ENCODE measurements around the gene HMGN2.
A peak's percentile ranks its signal among the peaks of the same experiment; 100 is the strongest.

HMGN2 gene

GRCh38 chr1:26472320-26472900 is at the start of gene HMGN2:
TSS of gene HMGN2 (plus strand) at chr1:26472440. CDS start at chr1:26472613, 173 bp downstream.
- DNase-seq (ENCODE audit: low read depth) = peak; percentile 77
- TF ChIP-seq, protein P1, sequence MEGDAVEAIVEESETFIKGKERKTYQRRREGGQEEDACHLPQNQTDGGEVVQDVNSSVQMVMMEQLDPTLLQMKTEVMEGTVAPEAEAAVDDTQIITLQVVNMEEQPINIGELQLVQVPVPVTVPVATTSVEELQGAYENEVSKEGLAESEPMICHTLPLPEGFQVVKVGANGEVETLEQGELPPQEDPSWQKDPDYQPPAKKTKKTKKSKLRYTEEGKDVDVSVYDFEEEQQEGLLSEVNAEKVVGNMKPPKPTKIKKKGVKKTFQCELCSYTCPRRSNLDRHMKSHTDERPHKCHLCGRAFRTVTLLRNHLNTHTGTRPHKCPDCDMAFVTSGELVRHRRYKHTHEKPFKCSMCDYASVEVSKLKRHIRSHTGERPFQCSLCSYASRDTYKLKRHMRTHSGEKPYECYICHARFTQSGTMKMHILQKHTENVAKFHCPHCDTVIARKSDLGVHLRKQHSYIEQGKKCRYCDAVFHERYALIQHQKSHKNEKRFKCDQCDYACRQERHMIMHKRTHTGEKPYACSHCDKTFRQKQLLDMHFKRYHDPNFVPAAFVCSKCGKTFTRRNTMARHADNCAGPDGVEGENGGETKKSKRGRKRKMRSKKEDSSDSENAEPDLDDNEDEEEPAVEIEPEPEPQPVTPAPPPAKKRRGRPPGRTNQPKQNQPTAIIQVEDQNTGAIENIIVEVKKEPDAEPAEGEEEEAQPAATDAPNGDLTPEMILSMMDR (IDR thresholded peaks at IDR 0.05; ENCODE audit: insufficient read depth, low read depth, low read length, missing control alignments) = no peak
- peak within 1 kb of the TSS; percentile 76 for H3K4me3 ChIP-seq (ENCODE audit: low read length)

GRCh38 chr1:26429721-26430120 is 42.5 kb upstream of the HMGN2 start:
- H3K4me3 ChIP-seq (ENCODE audit: low read length) = no peak overlapping the region
- TF ChIP-seq, protein P1 (IDR thresholded peaks at IDR 0.05; ENCODE audit: insufficient read depth, low read depth, low read length, missing control alignments) = no peak

GRCh38 chr1:26431979-26432695 is 40.1 kb upstream of the HMGN2 start, which contains the start of gene DHDDS:
TSS of gene DHDDS (plus strand) at chr1:26432321. CDS start at chr1:26432946, 625 bp downstream.
- peak within 1 kb of the TSS; percentile 67 for H3K4me3 ChIP-seq (ENCODE audit: low read length)
- TF ChIP-seq, protein P1 (IDR thresholded peaks at IDR 0.05; ENCODE audit: insufficient read depth, low read depth, low read length, missing control alignments) = no peak
- peak; percentile 99 for DNase-seq (ENCODE audit: low read depth)

More at GRCh38 chr1:26429721-26430120, 42.5 kb upstream of the HMGN2 start:
- DNase-seq (ENCODE audit: low read depth) = no peak

- peak; percentile 7 for DNase-seq (ENCODE audit: low read depth)
- TF ChIP-seq, protein P1 (IDR thresholded peaks at IDR 0.05; ENCODE audit: insufficient read depth, low read depth, low read length, missing control alignments) = no peak
- peak overlapping the region; percentile 67 for H3K4me3 ChIP-seq (ENCODE audit: low read length)
Observed at GRCh38 chr1:26432793-26433192, 39.4 kb upstream of the HMGN2 start.

- TF ChIP-seq, protein P1 (IDR thresholded peaks at IDR 0.05; ENCODE audit: insufficient read depth, low read depth, low read length, missing control alignments) = no peak
- peak; percentile 16 for DNase-seq (ENCODE audit: low read depth)
- H3K4me3 ChIP-seq (ENCODE audit: low read length) = no peak overlapping the region
Observed at GRCh38 chr1:26434161-26434752, 38.0 kb upstream of the HMGN2 start.

- H3K4me3 ChIP-seq (ENCODE audit: low read length) = no peak overlapping the region
- DNase-seq (ENCODE audit: low read depth) = no peak
- TF ChIP-seq, protein P1 (IDR thresholded peaks at IDR 0.05; ENCODE audit: insufficient read depth, low read depth, low read length, missing control alignments) = no peak
Observed at GRCh38 chr1:26438041-26438440, 34.2 kb upstream of the HMGN2 start.
